NCI-H748 treated with DMSO at 0.1 percent for 48 hours (cell line): ENCODE data around the gene MRPS34.

ENCODE experiments used
- DNase-seq: peaks from one replicate; lab custom pipeline; 2025; lab: John Stamatoyannopoulos, UW

The MRPS34 gene

GRCh38 chr16:1727651-1728624, 45.0 kb downstream of the MRPS34 start:
- DNase-seq, result no peak

- no peak for DNase-seq
These were observed 46.1 kb downstream of the MRPS34 start for GRCh38 chr16:1726661-1727502.

- no peak for DNase-seq
These were observed 48.4 kb downstream of the MRPS34 start for GRCh38 chr16:1724491-1724890.

- DNase-seq, result no peak
These were observed 49.3 kb downstream of the MRPS34 start for GRCh38 chr16:1723450-1724147.
